Forelimb muscle (tissue), 1 donor: Measurements from ENCODE around the gene CHCHD6. TPM values are rescaled to one million over a fixed set of nuclear protein-coding genes. Genes with fewer than 3 reads are reported as not detected.

Experiments
- DNase-seq: peaks from one replicate; pipeline ENCODE4 v3.0.0-alpha.2; 2013; ENCODE audit warnings: low read depth
- polyA plus RNA-seq: library from polyadenylated mRNA; unstranded; fragments of 120-200 nt; gene quantifications from one replicate; pipeline ENCODE4 v1.2.1, GENCODE V29; 2013; ENCODE audit not compliant: insufficient read length

CHCHD6 gene
- polyA plus RNA-seq, 1 donor, result 7.9 TPM

DNA sequence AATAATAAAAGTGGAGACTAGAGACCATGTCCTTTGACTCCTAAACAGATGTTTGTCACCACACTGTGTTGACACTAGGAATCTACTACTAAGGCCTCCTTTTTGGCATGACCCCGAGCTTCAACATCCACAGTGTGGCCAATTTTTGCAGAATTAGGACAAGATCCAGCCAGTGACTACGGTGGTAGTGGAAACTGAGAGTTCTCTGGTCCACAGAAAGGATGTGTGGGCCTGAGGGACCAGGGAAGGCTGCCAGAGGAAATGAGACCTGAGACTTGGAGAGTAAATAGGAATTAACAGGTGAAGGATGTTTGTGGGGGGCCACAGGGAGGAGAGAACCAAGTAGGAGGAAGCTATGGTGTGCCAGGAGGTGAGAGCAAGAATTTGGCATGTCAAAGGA, 122.7 kb downstream of the CHCHD6 start:
- no peak for DNase-seq

DNA sequence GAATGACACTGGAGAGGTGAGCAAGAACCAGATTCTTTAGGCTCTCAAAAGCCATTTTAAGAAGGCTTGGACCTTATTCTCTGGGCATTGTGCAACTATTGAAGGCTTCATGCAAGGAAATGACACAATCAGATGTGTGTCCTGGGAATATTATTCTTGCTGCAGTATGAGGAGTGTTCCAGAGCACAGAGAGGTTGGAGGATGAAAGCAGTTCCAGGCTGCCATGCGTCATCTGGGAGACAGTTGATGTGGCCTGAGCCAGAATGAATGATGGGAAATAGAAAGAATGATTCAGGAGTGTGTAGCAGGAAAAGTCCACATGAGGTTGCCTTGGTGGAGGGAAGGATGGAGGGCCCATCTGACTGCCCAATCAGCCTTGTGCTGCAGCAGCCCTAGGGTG, 123.1 kb downstream of the CHCHD6 start:
- no peak for DNase-seq

DNA sequence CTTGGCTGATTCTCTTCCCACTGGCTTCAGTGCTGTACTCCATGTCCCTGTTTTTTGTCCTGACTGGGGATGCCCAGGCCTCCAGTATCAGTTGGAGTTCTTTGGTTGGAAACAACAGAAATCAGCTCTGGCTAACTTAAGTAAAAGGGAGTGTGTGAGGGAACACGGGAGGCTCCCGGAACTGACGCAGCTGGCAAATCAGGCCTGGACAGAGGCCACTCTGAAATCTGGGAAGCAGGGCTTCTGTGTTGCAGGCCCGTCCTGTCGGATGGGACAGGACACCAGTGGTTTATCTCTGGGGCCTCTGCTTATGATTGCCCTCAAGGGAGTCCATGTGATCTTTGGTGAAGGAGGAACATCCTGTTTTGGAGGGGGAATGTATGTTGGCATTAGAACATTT, 124.3 kb downstream of the CHCHD6 start:
- DNase-seq, result no peak

DNA sequence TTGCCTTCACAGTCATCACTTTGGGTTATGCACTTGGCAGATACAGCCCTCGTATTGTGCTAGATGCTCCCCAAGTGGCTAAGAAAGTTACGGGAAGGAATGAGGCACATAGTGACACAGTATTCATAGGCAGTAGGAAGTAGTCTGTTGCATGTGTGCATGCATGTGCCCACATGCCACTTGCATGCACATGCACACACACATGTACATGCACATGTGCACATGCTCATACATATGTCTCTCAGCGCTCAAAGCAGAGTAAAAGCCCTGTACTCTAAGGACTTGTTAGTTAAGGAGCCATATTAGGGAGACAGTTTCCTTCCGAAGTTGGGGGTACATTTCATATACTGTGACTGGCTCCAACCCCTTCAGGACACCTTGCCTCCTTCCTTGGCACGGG, 128.9 kb downstream of the CHCHD6 start:
- DNase-seq, result no peak

DNA sequence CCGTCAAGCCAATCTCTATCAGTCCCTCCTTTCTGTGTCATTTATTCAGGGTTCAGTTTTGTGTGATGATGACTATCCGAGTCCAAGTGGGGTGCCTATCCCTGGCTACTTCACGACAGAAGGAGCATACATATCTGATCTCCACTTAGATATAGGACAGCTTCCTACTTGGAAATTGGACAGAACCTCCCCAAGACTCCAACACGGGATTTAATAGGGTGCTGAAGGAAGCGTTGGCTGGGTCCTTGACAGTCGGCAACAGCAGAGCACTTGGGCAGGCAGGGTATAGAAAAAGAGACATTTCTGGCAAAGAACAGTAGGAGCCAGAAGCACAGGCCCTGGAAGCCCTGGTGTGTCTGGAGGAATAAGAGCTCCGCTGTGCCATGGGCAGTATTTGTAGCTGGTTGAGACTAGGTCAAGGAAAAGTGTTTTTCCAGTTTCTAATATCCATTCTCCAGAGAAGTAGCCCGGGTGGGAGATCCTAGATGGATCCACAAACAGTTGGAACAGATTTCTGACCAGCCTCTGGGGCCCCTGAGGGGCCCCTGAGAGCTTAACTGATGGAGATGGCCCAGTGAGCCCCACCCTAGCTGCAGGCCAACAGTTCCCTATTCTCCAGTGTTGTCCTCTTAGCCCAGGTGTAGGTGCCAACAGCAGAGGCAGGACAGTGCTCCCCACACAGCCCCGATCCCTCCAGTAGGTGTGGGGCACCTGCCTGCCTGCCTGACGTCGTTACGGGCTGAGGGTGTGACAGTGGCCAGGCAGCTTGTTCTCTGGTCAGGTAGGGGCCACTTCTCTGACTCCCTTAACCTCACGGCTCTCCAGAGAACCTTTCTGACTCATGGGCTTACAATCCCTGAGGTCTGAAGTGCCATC, 130.8 kb downstream of the CHCHD6 start:
- no peak for DNase-seq

DNA sequence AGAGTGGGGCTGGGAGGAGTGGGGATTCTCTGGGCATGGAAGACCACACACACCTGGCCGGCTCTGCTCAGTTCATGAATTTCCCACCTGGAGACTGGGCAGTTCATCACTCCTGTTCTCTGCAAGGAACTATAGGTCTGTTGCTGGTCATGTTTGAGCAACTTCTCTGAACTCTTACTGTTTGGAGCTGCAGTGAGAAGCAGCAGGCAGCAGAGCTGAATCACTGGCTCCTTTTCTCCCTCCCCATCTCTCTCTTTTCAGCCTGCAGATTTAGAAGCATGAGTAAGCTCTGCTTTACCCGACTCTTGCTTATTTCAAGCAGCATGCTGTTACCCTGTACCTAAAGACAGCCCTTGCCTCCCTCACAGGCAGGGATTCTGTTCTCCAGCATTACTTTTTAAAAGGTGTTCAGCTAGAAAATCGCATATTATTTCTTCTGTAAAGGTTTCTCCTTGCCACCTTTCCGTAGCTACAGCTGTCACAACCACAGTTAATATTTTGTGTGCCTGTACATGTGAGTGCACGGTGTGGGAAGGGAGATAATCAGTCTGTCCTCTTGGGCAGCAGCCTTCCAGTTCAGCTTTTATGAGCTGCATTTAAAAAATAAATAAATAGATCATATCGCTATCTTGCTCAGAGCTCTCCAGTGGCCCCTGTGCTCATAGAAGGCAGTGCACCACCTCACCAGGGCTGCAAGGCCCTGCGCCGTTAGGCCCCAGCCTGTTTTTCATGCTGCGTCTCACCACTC, 131.6 kb downstream of the CHCHD6 start:
- no peak for DNase-seq

DNA sequence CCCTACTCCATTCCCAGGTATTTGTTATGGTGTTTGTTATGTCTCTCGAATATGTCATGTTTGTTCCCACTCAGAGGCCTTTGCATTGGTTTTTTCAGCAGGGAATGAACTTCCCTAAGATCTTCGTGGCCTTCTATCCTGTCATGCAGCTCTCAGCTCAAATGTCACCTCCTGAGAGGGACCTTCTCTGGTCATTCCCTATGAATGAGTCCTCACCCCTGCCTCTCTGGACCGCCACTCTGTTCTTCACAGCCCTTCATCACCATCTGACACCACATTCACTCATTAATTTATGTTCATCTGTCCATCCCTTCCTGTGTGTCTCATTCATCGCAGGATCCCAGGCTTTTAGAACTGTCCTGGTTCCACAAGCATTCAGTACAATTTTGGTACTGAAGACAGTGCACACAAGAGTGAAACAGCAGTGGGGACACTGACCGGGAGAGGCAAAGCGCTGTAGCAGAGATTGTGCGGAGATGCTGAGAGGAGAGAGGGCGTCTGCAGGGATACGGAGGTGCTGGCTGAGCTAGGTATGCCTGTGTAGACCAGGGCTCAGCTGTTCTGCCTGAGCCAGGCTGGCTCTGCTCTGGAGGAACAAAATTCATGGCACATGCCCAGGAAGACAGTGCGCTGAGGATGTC, 132.3 kb downstream of the CHCHD6 start:
- no peak for DNase-seq

DNA sequence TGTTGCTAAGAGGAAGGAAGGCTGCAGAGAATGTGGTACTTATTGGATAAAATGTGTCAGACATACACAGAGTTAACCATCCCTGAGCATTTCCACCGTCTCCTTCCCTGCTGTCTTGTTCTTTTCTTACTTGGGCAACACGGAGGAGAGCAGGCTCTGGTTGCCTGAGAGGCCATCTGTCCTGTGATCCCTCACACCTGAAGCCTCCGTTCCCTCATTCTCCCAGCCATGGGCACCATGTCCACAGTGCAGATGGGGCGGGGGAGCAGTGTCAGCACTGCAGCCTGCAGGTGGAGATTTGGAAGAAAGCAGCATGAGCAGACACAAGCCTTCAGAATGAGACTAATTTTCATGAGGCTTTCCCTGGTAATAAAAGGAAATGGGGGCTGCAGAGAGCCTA, 133.7 kb downstream of the CHCHD6 start:
- no peak for DNase-seq

DNA sequence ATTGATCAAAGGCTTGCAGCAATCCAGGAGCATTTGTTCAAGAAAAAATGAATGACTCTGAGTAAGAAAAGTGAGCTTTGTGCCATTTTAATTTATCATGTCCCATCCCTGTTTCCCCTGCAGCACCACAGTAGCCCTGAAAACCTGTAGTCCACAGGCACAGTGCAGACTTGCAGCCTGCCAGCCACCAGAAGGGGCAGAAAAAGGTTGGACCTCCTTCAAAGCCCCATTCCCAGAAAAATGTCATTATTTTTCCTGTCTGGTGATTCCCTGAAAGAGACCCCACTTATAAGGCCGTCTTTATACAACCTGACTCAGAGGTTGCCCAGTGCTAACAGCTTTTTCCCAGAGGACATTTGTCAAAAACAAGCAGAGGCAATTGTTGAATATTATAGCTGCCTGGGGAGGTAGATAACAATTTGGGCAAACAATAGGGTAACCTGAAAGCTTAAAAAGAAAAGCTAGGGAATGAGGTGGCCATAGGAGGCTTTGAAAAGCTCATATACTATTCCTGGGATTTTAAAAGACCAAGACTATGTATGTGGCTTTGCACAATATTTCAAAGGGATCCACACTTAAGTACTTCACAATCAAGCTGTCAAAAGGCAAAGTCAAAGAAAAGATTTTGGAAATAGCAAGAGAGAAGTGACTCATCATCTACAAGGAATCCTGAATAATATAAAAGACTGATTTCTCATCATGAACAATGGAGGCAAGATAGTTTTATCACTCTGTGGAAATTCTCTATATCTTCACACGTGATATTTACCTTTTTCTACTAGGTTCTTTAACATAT, 142.1 kb downstream of the CHCHD6 start:
- no peak for DNase-seq

DNA sequence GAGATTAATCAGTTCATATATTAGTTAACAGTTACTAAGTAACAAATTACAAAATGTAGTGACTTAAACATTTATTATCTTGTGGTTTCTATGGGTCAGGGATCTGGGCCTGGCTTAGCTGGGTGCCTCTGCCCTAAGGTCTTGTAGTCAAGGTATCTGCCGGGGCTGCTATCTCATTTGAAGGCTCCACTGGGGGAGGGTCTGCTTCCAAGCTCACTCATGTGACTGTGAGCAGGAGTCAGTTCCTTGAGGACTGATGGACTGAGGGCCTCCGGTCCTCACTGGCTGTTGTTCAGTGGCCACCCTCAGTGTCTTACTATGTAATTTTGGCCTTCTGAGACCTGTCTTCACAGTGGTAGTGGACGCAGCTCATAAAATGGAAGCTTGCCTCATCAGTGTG, 143.0 kb downstream of the CHCHD6 start:
- no peak for DNase-seq

DNA sequence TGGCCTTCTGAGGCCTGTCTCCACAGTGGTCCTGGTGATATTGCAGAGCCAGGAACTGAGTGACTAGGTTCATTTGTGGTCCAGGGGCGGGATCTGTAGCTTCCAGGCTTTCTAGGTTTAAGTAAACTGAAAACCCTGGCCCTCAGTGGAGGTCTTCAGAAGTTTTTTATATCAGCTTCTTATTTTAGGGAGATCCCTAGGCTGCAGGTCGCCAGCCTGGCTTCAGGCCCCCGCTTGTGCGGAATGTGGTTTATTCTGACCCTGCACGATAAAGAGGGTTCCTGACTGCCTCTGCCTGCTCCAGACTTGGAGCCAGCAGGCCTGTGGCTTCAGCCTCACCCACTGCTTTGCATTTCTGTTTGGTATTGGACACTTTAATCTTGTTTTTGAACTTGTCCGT, 145.0 kb downstream of the CHCHD6 start:
- no peak for DNase-seq

DNA sequence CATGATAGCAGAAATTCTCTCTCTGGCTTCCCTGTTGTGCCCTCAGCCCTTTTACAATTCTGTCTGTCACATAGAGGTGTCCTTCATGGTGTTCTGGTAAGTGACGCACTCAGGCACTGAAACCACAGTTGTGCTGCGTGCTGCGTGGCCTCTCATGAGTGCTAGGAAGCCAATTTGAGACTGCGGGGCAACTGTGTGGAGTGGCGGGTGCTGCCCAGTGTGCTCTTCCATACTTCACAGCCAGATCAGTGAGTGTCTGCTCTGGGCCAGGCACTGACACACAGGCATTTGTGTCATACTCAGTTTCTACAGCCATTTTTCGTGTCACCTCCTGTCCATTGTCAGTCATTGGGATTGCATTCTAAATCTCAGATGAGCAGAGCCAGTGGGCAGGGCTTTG, 145.7 kb downstream of the CHCHD6 start:
- DNase-seq, result no peak

DNA sequence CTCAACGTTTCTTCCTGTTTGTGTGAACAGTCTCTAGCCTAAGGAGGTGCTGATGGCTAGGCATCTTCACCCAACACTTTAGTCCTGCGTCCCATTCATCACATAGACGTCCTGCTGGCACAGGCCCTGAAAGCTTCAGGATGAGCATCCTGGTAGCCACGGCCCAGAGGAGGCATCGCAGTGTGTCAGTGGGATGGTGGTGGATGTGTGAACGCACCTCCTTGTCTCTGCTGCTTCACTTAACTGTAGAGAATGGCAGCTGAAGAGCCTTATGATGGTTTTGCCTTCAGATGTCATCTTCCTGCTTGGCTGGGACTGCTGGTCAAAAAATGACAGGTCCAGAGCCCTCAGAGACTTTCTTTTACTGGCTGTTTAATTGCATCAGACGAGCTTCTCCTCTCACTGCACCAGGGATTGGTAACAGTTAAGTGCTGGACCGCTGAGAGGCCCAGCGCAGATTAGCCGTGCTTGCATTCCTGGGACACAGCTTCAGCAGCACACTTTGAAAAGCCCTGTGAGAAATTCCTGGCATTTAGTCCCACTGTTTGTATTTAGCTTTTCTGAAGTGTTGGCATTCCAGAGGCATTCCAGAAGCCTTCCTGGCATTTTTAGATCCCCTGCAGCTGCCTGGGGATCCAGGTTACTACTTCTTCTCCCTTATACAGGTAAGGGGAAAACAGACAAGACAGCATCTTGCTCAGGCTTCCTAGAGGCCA, 146.5 kb downstream of the CHCHD6 start:
- DNase-seq, result no peak

DNA sequence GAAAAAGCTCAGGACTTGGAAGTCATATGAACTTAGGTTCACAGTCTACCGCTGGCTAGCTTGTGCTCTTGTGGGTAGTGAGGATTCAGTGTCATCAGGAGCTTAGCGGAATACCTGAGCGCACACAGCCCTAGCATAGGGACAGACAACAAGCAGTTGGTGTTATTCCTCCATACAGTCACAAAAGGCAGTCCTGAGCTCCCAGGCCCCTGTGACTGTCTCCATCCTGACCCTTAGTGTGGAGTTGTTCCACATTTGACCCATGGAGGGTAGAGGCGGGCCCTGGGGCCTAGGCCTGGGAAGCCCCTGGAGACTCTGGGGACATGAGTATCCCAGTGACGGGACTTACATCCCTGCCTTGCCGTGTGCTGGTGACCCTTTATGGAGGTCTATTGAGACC, 147.3 kb downstream of the CHCHD6 start:
- no peak for DNase-seq

DNA sequence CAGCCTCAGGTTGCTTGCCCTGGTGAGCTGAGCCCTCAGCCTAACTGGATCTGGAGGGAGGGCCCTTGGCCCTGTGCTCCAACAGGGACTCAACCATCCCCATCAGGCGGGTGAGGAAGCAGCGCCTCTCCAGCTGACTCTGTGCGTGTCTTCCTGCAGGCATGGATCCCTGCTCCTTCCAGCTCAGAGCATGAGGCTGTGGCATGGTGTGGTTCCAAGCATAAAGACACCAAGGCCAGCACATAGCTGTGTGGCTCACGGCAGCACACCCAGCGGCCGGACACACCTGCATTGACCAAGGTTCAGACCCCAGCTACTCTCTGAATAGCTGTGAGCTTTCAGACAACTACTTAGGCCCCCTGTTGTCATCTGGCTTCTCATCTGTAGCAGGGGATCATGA, 147.9 kb downstream of the CHCHD6 start:
- DNase-seq, result no peak

DNA sequence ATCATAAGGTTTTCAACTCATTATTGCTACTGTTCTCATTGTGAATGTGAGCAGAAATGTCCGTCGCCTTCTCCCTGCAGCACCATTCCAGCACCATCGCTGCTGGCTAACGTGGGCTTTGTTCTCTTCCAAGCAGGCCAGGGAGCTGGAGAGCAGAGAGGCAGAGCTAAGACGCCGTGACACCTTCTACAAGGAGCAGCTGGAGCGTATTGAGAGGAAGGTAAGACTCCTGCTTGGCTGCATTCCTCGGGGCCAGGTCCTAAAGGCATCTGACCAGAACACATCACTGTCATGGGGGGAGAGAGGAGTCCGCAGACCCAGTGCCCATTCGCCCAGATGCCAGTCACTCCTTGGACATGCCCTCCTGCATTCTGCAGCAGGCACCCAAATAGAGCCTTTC, 148.5 kb downstream of the CHCHD6 start:
- DNase-seq, result no peak

DNA sequence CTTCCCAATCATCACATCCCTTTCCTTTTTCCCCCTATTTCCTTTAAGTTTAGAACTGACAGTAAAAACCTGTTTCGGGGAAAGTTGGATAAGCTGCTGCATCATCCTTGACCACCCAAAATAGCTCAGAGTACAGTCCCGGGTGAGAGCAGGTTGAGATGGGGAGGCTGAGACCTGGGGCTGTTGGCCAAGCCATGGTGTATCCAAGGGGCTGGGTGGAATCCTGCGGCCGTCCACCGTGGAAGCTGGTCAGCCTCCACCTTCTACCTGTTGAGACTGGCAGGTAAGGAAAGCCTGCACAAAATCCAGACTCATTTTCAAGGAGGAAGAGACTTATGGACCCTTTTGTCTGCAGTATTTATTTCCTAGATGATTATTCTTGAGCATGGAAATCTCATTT, 150.6 kb downstream of the CHCHD6 start:
- DNase-seq, result no peak

DNA sequence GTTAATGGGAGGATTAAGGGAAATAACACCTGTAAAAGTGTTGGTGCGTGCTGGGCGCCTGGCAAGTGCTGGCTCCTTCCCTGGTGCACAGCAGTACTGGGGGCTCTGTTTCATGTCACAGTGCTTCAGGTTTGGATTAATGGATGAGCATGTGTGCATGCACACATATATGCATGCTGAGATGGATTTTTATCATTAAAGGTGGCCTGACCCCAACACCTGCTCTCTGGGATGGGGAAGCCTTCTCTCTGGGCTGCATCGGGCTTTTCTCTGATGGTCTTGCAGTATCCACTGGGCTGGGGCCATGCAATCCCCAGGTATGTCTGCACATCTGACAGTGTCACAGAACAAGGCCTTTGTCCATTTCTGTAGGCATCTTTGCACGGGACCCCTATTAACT, 151.3 kb downstream of the CHCHD6 start:
- no peak for DNase-seq

DNA sequence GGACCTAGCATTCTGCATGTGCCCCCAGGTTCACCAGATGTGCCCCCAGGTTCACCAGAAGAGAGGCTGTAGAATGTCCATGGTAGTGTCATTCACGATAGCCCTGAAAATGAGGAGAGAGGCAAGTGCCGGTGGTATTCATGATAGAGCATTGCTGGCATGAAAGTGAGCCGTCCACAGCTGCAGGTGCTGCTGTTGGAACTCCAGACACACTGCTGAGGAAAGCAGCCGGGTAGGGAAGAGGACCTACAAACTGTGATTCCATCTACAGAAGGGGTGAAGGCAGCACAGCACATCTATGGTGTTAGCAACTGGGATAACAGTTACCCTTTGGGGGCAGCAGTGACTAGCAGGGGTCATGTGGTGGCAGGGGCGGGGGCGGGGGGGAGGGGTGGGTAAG, 153.9 kb downstream of the CHCHD6 start:
- DNase-seq, result no peak

DNA sequence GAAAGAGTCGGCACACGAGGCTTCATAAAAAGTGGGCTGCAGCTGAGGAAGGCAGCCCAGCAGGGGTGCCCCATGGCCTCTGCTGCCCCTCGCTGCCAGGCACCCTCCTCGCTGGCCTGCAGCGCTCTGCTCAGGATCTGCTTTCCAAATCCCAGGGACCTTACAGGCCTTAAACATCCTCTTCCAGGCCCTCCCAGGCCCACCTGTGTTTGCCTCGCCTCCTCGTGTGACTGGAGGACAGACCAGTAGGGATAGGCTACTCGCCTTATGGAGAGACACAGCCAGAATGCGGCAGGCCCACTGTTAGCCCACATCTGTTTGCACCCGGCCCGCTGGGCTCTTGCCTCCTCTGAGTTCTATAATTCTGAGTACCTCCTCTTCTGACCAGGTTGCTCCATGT, 154.4 kb downstream of the CHCHD6 start:
- no peak for DNase-seq

DNA sequence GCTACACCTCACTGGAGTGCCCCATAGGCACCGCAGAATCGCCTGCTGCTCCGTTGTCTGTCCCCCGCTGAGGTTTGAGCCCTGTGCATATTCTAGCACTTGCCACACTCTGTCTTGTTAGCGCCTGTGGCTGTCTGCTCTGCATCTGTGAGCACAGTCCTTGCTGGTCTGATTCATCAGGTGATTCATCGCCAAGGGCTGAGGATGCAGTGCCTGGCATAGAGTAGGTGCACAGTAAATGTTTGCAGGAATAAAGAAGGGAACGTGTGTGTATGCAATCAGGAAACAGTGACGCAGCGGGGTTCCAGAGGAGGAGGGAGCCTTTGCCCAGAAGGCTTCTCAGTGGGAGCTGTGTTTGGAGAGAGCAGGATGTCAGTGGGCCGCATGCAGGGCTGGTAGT, 154.8 kb downstream of the CHCHD6 start:
- no peak for DNase-seq
